GM12878 (cell line): Measurements from ENCODE around the gene ST7. TPM values are rescaled to one million over a fixed set of nuclear protein-coding genes. Genes with fewer than 3 reads are reported as not detected.

Experiments used
- CREB1 ChIP-seq: IDR thresholded peaks from 2 replicates; pipeline ENCODE4 v1.6.1; 2012; ENCODE audit warnings: low read depth, mild to moderate bottlenecking, inconsistent platforms
- ETV6 ChIP-seq, 2 experiments: fragments of 450-650 bp in 1 of 2; IDR thresholded peaks in 1 of 2; conservative IDR thresholded peaks in 1 of 2; 2 replicates each; pipeline ENCODE4 v1.6.1; 2014; ENCODE audit warnings: antibody characterized with exemption in 1 of 2, borderline replicate concordance in 1 of 2, low read depth in 1 of 2, mild to moderate bottlenecking in 1 of 2, moderate library complexity in 1 of 2
- FOXM1 ChIP-seq: IDR thresholded peaks from 2 replicates; pipeline ENCODE4 v1.6.1; 2012; ENCODE audit warnings: low read depth, mild to moderate bottlenecking, inconsistent platforms, low read length, moderate library complexity
- HDAC6 ChIP-seq: fragments of 200-600 bp; sonication (generic); IDR thresholded peaks from one replicate; pipeline ENCODE4 v1.8.0; 2017; ENCODE audit warnings: antibody characterized with exemption; ENCODE audit not compliant: unreplicated experiment
- NFIC ChIP-seq: IDR thresholded peaks from 2 replicates; pipeline ENCODE4 v1.6.1; 2012; ENCODE audit warnings: low read depth, mild to moderate bottlenecking, inconsistent platforms, low read length, moderate library complexity
- NR2F1 ChIP-seq: fragments of 450-650 bp; conservative IDR thresholded peaks from 2 replicates; pipeline ENCODE4 v1.6.1; 2017; ENCODE audit warnings: mild to moderate bottlenecking
- NRF1 ChIP-seq: conservative IDR thresholded peaks from 2 replicates; pipeline ENCODE4 v1.6.1; 2011; ENCODE audit warnings: mild to moderate bottlenecking, low read depth, low read length, improper control_type of control experiment
- RCOR1 ChIP-seq: conservative IDR thresholded peaks from 2 replicates; pipeline ENCODE4 v1.6.1; 2012; ENCODE audit warnings: low read depth, low read length, improper control_type of control experiment
- STAT3 ChIP-seq: IDR thresholded peaks from 2 replicates; pipeline ENCODE4 v1.6.1; 2011; ENCODE audit warnings: low read depth, low read length, improper control_type of control experiment
- ZNF207 ChIP-seq: fragments of 450-650 bp; IDR thresholded peaks from 2 replicates; pipeline ENCODE4 v1.6.1; 2014; ENCODE audit warnings: antibody characterized with exemption, mild to moderate bottlenecking, borderline replicate concordance
- polyA plus RNA-seq, 11 experiments: library from polyadenylated mRNA; depleted of rRNA in 4 of 11; unstranded in 6 of 11; stranded (reverse) in 5 of 11; fragments of >200 nt; fragmentation: Nextera tagmentation in 4 of 11; fragmentation: Illumina TruSeq in 1 of 11; extraction: Ambion mirVana in 4 of 11; extraction: Trizol in 1 of 11; gene quantifications; 1 replicate in 1 of 11; 2 replicates in 10 of 11; pipeline versions ENCODE4 v1.2.1 to v1.2.3, GENCODE V29; 2011 to 2016; ENCODE audit warnings: inconsistent platforms in 2 of 11, missing spikeins in 2 of 11, low read depth in 1 of 11
- total RNA-seq, 4 experiments: library from RNA; depleted of rRNA in 3 of 4; stranded (reverse); fragments of >200 nt in 3 of 4; fragmentation: Illumina TruSeq in 1 of 4; extraction: Trizol in 1 of 4; gene quantifications; 2 replicates each; pipeline versions ENCODE4 v1.2.1 to v1.2.3, GENCODE V29; 2013 to 2021
- TF ChIP-seq, protein P1 (sequence below): fragments of 450-650 bp; formaldehyde crosslinking; IDR thresholded peaks from 2 replicates; pipeline ENCODE4 v1.4.0; 2022; ENCODE audit warnings: mild to moderate bottlenecking, moderate library complexity
- TF ChIP-seq, protein P2 (sequence below): fragments of 150-350 bp; IDR thresholded peaks from 2 replicates; pipeline ENCODE4 v1.6.1; 2016; ENCODE audit warnings: low read depth, low read length
- TF ChIP-seq, protein P3 (sequence below): IDR thresholded peaks from 2 replicates; pipeline ENCODE4 v1.6.1; 2012; ENCODE audit warnings: low read depth, low read length, improper control_type of control experiment

ST7 gene
- total and polyA plus RNA-seq, 10 of the 15 experiments (the other 5 are each of a cell fraction or from before 2014, with no cell fraction given), result 27.7 to 76.4 (median 53.6) TPM

DNA sequence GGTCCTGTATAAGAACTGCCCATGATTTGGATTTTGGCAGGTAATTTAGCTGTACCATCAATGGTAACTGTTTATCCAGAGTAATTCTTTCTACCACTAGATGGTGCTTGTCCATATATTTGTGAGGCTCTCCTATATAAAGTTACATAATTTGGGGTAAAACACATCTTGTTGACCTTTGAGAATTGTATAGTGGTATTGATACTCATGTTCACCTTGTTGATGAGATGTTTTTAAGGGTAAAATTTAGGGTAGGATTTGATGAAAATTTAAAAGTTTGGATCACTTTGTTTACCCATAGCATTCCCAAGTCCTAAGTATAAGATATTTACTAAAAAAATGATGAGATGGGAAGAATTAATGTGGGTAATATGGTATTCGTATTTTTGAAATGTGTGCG lies 31.6 kb downstream of the ST7 start (continued):
- TF ChIP-seq ETV6 (conservative IDR thresholded peaks at IDR 0.05 in 1 of 2, IDR thresholded peaks at IDR 0.05 in 1 of 2; ENCODE audit: borderline replicate concordance in 1 of 2, low read depth in 1 of 2) (no peak), STAT3 (no peak), NRF1 (no peak), HDAC6 (no peak), ZNF207 (no peak), NFIC (no peak), RCOR1 (no peak), FOXM1 (no peak), CREB1 (no peak), NR2F1 (no peak)
- TF ChIP-seq, protein P1, sequence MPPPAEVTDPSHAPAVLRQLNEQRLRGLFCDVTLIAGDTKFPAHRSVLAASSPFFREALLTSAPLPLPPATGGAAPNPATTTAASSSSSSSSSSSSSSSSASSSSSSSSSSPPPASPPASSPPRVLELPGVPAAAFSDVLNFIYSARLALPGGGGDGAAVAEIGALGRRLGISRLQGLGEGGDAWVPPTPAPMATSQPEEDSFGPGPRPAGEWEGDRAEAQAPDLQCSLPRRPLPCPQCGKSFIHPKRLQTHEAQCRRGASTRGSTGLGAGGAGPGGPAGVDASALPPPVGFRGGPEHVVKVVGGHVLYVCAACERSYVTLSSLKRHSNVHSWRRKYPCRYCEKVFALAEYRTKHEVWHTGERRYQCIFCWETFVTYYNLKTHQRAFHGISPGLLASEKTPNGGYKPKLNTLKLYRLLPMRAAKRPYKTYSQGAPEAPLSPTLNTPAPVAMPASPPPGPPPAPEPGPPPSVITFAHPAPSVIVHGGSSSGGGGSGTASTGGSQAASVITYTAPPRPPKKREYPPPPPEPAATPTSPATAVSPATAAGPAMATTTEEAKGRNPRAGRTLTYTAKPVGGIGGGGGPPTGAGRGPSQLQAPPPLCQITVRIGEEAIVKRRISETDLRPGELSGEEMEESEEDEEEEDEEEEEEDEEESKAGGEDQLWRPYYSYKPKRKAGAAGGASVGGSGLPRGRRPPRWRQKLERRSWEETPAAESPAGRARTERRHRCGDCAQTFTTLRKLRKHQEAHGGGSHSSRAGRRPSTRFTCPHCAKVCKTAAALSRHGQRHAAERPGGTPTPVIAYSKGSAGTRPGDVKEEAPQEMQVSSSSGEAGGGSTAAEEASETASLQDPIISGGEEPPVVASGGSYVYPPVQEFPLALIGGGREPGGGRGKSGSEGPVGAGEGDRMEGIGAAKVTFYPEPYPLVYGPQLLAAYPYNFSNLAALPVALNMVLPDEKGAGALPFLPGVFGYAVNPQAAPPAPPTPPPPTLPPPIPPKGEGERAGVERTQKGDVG (CRISPR knock-in tag), result no peak
- TF ChIP-seq, protein P2, sequence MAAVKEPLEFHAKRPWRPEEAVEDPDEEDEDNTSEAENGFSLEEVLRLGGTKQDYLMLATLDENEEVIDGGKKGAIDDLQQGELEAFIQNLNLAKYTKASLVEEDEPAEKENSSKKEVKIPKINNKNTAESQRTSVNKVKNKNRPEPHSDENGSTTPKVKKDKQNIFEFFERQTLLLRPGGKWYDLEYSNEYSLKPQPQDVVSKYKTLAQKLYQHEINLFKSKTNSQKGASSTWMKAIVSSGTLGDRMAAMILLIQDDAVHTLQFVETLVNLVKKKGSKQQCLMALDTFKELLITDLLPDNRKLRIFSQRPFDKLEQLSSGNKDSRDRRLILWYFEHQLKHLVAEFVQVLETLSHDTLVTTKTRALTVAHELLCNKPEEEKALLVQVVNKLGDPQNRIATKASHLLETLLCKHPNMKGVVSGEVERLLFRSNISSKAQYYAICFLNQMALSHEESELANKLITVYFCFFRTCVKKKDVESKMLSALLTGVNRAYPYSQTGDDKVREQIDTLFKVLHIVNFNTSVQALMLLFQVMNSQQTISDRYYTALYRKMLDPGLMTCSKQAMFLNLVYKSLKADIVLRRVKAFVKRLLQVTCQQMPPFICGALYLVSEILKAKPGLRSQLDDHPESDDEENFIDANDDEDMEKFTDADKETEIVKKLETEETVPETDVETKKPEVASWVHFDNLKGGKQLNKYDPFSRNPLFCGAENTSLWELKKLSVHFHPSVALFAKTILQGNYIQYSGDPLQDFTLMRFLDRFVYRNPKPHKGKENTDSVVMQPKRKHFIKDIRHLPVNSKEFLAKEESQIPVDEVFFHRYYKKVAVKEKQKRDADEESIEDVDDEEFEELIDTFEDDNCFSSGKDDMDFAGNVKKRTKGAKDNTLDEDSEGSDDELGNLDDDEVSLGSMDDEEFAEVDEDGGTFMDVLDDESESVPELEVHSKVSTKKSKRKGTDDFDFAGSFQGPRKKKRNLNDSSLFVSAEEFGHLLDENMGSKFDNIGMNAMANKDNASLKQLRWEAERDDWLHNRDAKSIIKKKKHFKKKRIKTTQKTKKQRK, result no peak
- TF ChIP-seq, protein P3, sequence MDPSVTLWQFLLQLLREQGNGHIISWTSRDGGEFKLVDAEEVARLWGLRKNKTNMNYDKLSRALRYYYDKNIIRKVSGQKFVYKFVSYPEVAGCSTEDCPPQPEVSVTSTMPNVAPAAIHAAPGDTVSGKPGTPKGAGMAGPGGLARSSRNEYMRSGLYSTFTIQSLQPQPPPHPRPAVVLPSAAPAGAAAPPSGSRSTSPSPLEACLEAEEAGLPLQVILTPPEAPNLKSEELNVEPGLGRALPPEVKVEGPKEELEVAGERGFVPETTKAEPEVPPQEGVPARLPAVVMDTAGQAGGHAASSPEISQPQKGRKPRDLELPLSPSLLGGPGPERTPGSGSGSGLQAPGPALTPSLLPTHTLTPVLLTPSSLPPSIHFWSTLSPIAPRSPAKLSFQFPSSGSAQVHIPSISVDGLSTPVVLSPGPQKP, result no peak
